Peyer's patch (tissue), 4 donors: Measurements from ENCODE around the gene FFAR3.

Experiments
- CTCF ChIP-seq, 6 experiments: fragments of 450-650 bp in 4 of 6; fragments of 200-600 bp in 2 of 6; sonication (generic) in 1 of 6; IDR thresholded peaks; one replicate each; pipeline ENCODE4 v1.5.1; 2017 to 2019; ENCODE audit warnings: antibody characterized with exemption in 6 of 6, mild to moderate bottlenecking in 3 of 6, moderate library complexity in 1 of 6
- POLR2A ChIP-seq, 2 donors: fragments of 450-650 bp; IDR thresholded peaks; one replicate each; pipeline ENCODE4 v1.5.1; 2017; ENCODE audit warnings: antibody characterized with exemption in 2 of 2, mild to moderate bottlenecking in 2 of 2, moderate library complexity in 2 of 2

- TF ChIP-seq CTCF (IDR thresholded peaks at IDR 0.05) (no peak), POLR2A (IDR thresholded peaks at IDR 0.05) (no peak)
These were observed 11.8 kb upstream of the FFAR3 start for GRCh38 chr19:35346193-35347052.
